GM12865 (cell line): ENCODE results near the gene CIDEA.

Source experiments
- DNase-seq: peaks from one replicate; pipeline ENCODE4 v3.0.0; 2010; ENCODE audit warnings: low read depth
- H3K4me3 ChIP-seq: 2 replicates; pipeline ENCODE4 v1.5.1; 2011; ENCODE audit warnings: mild to moderate bottlenecking, low read depth, low read length, control low read depth
- CTCF ChIP-seq: IDR thresholded peaks from 2 replicates; pipeline ENCODE4 v1.5.1; 2011; ENCODE audit warnings: low read length, control low read depth, low read depth, inconsistent platforms; ENCODE audit not compliant: insufficient read depth; ENCODE audit errors: missing control alignments

Gene CIDEA

GRCh38 chr18:12306752-12307700 is 52.9 kb downstream of the CIDEA start:
- DNase-seq = no peak
- no peak for TF ChIP-seq CTCF
- H3K4me3 ChIP-seq = peak overlapping the region; percentile 44

- peak within 1 kb of the TSS; percentile 56 for H3K4me3 ChIP-seq
- no peak for TF ChIP-seq CTCF
- DNase-seq = peak; percentile 62
Observed at GRCh38 chr18:12307701-12308385, 53.7 kb downstream of the CIDEA start, which contains the start of gene TUBB6. Gene TUBB6, plus strand, starts transcription at chr18:12308241. Its CDS starts 52 bp downstream, at chr18:12308293.

- no peak for TF ChIP-seq CTCF
- peak overlapping the region; percentile 56 for H3K4me3 ChIP-seq
- peak; percentile 72 for DNase-seq
Observed at GRCh38 chr18:12308386-12309100, 54.4 kb downstream of the CIDEA start.

GRCh38 chr18:12309683-12310198 is 55.6 kb downstream of the CIDEA start:
- TF ChIP-seq CTCF = no peak
- peak overlapping the region; percentile 56 for H3K4me3 ChIP-seq
- DNase-seq = peak; percentile 60

- no peak overlapping the region for H3K4me3 ChIP-seq
- no peak for TF ChIP-seq CTCF
- DNase-seq = no peak
Observed at GRCh38 chr18:12310762-12311161, 56.6 kb downstream of the CIDEA start.

GRCh38 chr18:12312976-12313375 is 58.8 kb downstream of the CIDEA start:
- TF ChIP-seq CTCF = no peak
- H3K4me3 ChIP-seq = no peak overlapping the region
- no peak for DNase-seq
